GM18951 (cell line): ENCODE data around the gene AIMP1.

Experiments used
- POLR2A ChIP-seq: IDR thresholded peaks from 4 replicates; pipeline ENCODE4 v1.6.1; 2011; ENCODE audit warnings: mild to moderate bottlenecking; ENCODE audit not compliant: insufficient read length, insufficient read depth; ENCODE audit errors: extremely low read depth
- in situ Hi-C: fragments of 300-500 bp; cut with MboI; formaldehyde crosslinking; loops from one replicate; pipeline ENCODE4 v1.12.0; 2022; ENCODE audit warnings: low sequenced_read_pairs, mixed read lengths, inconsistent platforms; ENCODE audit not compliant: unreplicated experiment

The AIMP1 gene

DNA sequence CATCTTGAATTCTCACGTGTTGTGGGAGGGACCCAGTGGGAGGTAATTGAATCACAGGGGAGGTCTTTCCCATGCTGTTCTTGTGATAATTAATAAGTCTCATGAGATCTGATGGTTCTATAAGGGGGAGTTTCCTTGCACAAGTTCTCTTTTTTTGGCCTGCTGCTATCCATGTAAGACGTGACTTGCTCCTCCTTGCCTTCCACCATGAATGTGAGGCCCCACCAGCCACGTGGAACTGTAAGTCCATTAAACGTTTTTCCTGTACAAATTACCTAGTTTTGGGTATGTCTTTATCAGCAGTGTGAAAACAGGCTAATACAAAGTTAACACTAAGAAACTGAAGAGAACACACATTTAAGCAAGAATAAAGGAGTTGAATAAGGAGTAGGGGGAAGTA, 16.4 kb upstream of the AIMP1 start:
- TF ChIP-seq POLR2A: no peak
- in situ Hi-C loops: no loop called here

DNA sequence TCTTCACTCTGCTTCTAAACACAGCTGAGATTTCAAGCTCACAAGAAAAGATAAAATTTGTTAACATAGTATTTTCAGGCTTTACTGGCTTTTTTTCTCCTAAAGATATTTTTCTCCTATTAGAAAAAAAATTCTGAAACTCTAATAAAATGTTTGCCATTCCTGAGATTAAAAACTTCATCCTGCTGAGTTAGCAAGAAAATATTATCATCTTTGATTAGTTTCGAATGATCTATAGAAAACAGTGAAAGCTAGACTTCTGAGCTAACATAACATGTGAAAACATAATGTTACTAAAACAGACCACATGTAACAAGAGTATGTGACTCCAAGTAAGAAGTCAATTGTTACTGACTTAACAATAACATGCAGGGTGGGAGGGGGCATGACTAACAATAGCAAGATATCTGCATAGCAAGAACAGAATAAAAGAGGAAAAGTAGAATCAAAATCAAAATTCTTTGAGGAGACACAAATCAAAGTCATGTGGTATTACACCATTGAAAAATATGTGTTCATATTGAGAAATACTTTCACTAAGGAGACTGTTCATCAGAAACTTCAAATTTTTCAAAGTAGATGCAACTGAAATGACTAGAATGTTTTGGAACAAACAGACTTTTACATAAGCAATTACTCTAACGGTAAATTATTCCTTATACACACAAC, 14.8 kb upstream of the AIMP1 start:
- no peak for TF ChIP-seq POLR2A
- in situ Hi-C loops: no loop called here

GRCh38 chr4:106302062-106302438, 14.3 kb upstream of the AIMP1 start:
- in situ Hi-C loops: no loop called here
- TF ChIP-seq POLR2A: no peak

DNA sequence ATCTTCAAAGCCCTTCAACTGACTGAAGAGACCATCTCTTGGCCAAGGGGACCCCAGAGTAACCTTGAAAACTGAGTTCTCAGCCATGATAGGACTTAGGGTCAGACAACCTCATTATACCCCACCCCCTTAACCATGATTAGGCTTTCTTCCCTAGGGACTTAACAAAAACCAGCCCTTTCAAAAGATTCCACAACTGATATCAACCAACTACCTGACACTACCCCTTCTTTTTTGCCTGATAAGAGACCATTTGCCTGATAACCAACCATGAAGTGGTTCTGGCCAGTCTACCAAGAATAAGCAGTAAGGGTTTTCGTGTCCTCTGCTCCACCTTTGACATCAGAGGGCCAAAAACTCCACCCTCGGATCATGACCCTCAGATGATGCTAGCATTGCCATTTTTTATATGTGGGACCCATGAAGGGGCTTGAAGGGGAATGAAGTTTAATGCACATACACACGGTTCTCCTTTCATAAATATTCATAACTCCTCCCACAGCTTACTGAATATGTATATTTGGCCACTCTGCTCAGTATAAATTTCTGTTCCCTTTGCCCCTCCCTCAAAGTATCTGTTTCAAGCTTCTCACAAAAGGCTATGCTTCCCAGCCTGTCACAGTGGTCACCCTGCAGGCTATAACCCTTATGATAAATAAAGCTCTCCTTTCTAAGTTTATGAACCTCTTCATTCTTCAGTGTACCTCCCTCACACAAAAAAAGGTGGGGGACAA, 12.6 kb upstream of the AIMP1 start:
- in situ Hi-C loops: no loop called here
- no peak for TF ChIP-seq POLR2A

DNA sequence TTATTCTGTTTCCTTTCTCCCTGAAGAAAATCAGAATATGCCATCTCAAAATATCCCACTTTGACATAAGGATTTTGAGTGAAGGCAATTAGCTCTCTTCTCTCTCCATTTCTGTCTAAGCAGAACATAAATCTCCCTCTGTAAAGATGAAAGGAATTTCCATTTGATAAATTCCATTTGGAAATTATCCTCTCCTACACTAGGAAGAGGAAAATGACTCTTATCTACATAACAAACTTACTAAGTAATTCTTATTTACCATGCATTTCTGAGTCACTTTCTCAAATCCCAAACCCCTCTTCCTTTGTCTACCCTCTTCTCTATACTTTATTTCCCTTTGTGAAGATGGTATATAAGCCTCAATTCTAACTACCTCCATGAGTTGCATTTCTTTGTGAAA, 11.7 kb upstream of the AIMP1 start:
- TF ChIP-seq POLR2A: no peak
- in situ Hi-C loops: no loop called here

DNA sequence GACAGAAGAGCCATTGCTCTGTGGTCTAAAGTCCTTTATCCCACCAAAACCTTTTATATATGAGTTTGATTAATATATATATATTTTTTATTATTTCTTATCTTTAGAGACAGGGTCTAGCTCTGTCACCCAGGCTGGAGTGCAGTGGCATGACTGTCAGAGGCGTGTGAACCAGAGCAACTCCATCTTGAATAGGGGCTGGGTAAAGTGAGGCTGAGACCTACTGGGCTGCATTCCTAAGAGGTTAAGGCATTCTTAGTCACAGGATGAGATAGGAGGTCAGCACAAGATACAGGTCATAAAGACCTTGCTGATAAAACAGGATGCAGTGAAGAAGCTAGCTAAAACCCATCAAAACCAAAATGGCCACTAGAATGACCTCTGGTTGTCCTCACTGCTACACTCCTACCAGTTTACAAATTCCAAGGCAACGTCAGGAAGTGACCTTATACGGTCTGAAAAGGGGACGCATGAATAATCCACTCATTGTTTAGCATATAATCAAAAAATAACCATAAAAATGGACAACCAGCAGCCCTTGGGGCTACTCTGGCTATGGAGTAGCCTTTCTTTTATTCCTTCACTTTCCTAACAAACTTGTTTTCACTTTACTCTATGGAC, 10.8 kb upstream of the AIMP1 start:
- in situ Hi-C loops: no loop called here
- no peak for TF ChIP-seq POLR2A

GRCh38 chr4:106306561-106306960, 9.8 kb upstream of the AIMP1 start:
- in situ Hi-C loops: no loop called here
- TF ChIP-seq POLR2A: no peak

DNA sequence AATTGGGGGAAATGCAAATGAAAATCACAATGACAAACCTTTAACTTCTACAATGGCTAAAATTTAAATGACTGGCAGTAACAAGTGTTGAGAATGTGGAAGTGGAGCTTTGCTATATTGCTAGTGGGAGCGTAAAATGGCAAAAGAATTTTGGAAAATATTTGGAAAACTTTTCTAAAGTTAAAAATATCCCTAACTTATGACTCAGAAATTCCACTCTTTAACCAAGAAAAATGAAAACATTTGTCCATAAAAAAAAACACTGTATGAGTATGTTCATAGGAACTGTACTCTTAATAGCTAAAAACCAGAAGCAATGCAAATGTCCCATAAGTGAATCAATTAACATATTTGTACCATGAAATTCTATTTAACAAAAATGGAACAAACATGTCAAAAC, 4.0 kb upstream of the AIMP1 start:
- TF ChIP-seq POLR2A: no peak
- in situ Hi-C loops: no loop called here

- in situ Hi-C loops: no loop called here
- no peak for TF ChIP-seq POLR2A
These were observed 3.3 kb upstream of the AIMP1 start for GRCh38 chr4:106312997-106313522.

GRCh38 chr4:106314960-106315359, 1.4 kb upstream of the AIMP1 start:
- no peak for TF ChIP-seq POLR2A
- in situ Hi-C loops: no loop called here

DNA sequence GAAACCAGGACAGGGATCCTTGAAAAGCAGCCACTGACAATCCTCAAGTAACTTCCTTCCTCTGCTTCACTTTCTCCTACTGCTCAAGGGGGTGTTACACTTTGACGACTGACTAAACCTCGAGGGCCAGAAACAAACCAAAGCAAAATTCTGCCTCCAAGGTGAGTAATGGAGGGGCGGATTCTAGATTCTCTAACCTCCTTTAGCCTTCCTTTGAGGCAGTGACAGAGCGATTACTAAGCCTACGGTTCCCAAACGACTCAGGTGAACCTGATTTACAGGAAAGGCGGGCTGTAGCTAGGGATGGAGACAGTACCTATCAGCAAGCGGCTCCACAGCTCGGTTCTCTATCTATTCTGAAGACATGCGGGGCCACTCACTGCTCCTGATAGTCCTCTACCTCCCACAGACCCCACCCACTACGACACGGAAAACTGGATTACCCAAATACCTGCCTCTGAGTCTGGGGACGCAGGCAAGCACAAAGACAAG, 828 bp upstream of the AIMP1 start:
- TF ChIP-seq POLR2A: no peak
- in situ Hi-C loops: no loop called here

- in situ Hi-C loops: no loop called here
- no peak for TF ChIP-seq POLR2A
These were observed 541 bp downstream of the AIMP1 start for GRCh38 chr4:106316773-106317409.

GRCh38 chr4:106317815-106318214, 1.5 kb downstream of the AIMP1 start:
- TF ChIP-seq POLR2A: no peak
- in situ Hi-C loops: no loop called here
